SK-N-SH treated with all-trans-retinoic acid at 6 μM for 48 hours (cell line): Measurements from ENCODE around the gene TMED1.

Experiments used
- ATAC-seq: fragments of 200-7000 bp; cut with Tn5 transposase; 3 replicates; pipeline ENCODE4 v1.9.1; 2020; ENCODE audit warnings: mild to moderate bottlenecking, moderate library complexity
- ARNTL ChIP-seq: fragments of 450-650 bp; formaldehyde crosslinking; IDR thresholded peaks from 2 replicates; pipeline ENCODE4 v1.5.0; 2020; ENCODE audit warnings: low read depth, mild to moderate bottlenecking, moderate library complexity, borderline replicate concordance
- BACH2 ChIP-seq: fragments of 250-450 bp; sonication (Bioruptor Pico); IDR thresholded peaks from 2 replicates; pipeline ENCODE4 v1.9.0; 2021; ENCODE audit warnings: mild to moderate bottlenecking, borderline replicate concordance
- ESRRG ChIP-seq: fragments of 250-450 bp; sonication (Bioruptor Pico); IDR thresholded peaks from 2 replicates; pipeline ENCODE4 v1.6.1; 2021; ENCODE audit warnings: mild to moderate bottlenecking
- GLIS3 ChIP-seq: fragments of 250-450 bp; sonication (Bioruptor Pico); IDR thresholded peaks from 2 replicates; pipeline ENCODE4 v1.5.0; 2020; ENCODE audit warnings: mild to moderate bottlenecking, moderate library complexity
- ISL1 ChIP-seq: fragments of 250-450 bp; sonication (Bioruptor Pico); IDR thresholded peaks from 2 replicates; pipeline ENCODE4 v2.1.2; 2022; ENCODE audit warnings: mild to moderate bottlenecking, moderate library complexity
- OSR1 ChIP-seq: fragments of 250-450 bp; sonication (Bioruptor Pico); IDR thresholded peaks from 2 replicates; pipeline ENCODE4 v1.8.0; 2022; ENCODE audit warnings: moderate library complexity, mild to moderate bottlenecking, inconsistent platforms
- PPARA ChIP-seq: fragments of 250-450 bp; sonication (Bioruptor Pico); IDR thresholded peaks from 2 replicates; pipeline ENCODE4 v1.5.0; 2020; ENCODE audit warnings: mild to moderate bottlenecking, borderline replicate concordance
- RARB ChIP-seq: fragments of 250-450 bp; sonication (Bioruptor Pico); IDR thresholded peaks from 2 replicates; pipeline ENCODE4 v1.8.0; 2021; ENCODE audit warnings: mild to moderate bottlenecking, moderate library complexity
- SNAI2 ChIP-seq: fragments of 250-450 bp; sonication (Bioruptor Pico); IDR thresholded peaks from 2 replicates; pipeline ENCODE4 v1.5.0; 2020; ENCODE audit warnings: mild to moderate bottlenecking, moderate library complexity
- TCF4 ChIP-seq: fragments of 250-450 bp; sonication (Bioruptor Pico); IDR thresholded peaks from 2 replicates; pipeline ENCODE4 v1.8.0; 2021; ENCODE audit warnings: mild to moderate bottlenecking, moderate library complexity, borderline replicate concordance
- TOX ChIP-seq: fragments of 250-450 bp; sonication (Bioruptor Pico); IDR thresholded peaks from 2 replicates; pipeline ENCODE4 v1.8.0; 2021; ENCODE audit warnings: mild to moderate bottlenecking, moderate library complexity, borderline replicate concordance
- ZC3H10 ChIP-seq: fragments of 250-450 bp; sonication (Bioruptor Pico); IDR thresholded peaks from 2 replicates; pipeline ENCODE4 v1.5.1; 2021; ENCODE audit warnings: mild to moderate bottlenecking, moderate library complexity
- ZFP3 ChIP-seq: fragments of 250-450 bp; sonication (Bioruptor Pico); IDR thresholded peaks from 2 replicates; pipeline ENCODE4 v1.5.0; 2020; ENCODE audit warnings: mild to moderate bottlenecking, moderate library complexity
- ZNF565 ChIP-seq: fragments of 450-650 bp; formaldehyde crosslinking; conservative IDR thresholded peaks from 2 replicates; pipeline ENCODE4 v1.5.0; 2020; ENCODE audit warnings: low read depth, mild to moderate bottlenecking, moderate library complexity
- ZNF70 ChIP-seq: fragments of 450-650 bp; formaldehyde crosslinking; IDR thresholded peaks from 2 replicates; pipeline ENCODE4 v1.5.0; 2020; ENCODE audit warnings: mild to moderate bottlenecking, moderate library complexity
- ZNF8 ChIP-seq: fragments of 450-650 bp; formaldehyde crosslinking; IDR thresholded peaks from 2 replicates; pipeline ENCODE4 v1.5.0; 2020; ENCODE audit warnings: mild to moderate bottlenecking, moderate library complexity
- TF ChIP-seq, protein P1 (sequence below): fragments of 250-450 bp; sonication (Bioruptor Pico); IDR thresholded peaks from 2 replicates; pipeline ENCODE4 v1.8.0; 2020; ENCODE audit warnings: mild to moderate bottlenecking, moderate library complexity, borderline replicate concordance
- TF ChIP-seq, protein P2 (sequence below): fragments of 250-450 bp; sonication (Bioruptor Pico); IDR thresholded peaks from 2 replicates; pipeline ENCODE4 v1.8.0; 2021; ENCODE audit warnings: low read depth, mild to moderate bottlenecking, moderate library complexity, borderline replicate concordance
- TF ChIP-seq, protein P3 (sequence below): fragments of 250-450 bp; sonication (Bioruptor Pico); IDR thresholded peaks from 2 replicates; pipeline ENCODE4 v1.5.0; 2020; ENCODE audit warnings: mild to moderate bottlenecking, moderate library complexity
- TF ChIP-seq, protein P4 (sequence below): fragments of 250-450 bp; sonication (Bioruptor Pico); IDR thresholded peaks from 2 replicates; pipeline ENCODE4 v1.5.1; 2020; ENCODE audit warnings: low read depth, mild to moderate bottlenecking, moderate library complexity
- TF ChIP-seq, protein P5 (sequence below): fragments of 250-450 bp; sonication (Bioruptor Pico); IDR thresholded peaks from 2 replicates; pipeline ENCODE4 v1.5.1; 2021; ENCODE audit warnings: mild to moderate bottlenecking, moderate library complexity

TMED1 gene

DNA sequence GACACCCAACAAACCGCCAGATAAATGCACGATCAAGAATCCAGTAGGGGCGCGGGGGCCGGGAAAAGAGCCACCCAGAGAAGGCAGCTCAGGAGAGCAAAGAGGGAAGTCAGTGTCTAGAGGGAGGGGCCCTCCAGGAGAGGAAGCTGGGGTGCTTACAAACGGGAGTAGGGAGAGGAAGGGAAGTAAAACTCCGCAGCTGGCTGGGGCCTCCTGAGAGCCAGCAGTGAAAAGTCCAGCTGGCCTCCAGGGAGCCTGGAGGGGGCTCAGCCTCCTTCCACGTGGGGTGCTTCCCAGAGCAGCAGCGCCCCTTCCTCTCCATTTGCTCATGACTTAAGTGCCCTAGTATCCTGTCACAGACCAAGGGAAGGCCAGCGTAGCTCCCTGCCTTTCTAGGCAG is 51.8 kb downstream of the TMED1 start:
- TF ChIP-seq RARB (CRISPR knock-in tag): no peak
- no peak for TF ChIP-seq PPARA
- no peak for TF ChIP-seq TOX (CRISPR knock-in tag)
- TF ChIP-seq, protein P1, sequence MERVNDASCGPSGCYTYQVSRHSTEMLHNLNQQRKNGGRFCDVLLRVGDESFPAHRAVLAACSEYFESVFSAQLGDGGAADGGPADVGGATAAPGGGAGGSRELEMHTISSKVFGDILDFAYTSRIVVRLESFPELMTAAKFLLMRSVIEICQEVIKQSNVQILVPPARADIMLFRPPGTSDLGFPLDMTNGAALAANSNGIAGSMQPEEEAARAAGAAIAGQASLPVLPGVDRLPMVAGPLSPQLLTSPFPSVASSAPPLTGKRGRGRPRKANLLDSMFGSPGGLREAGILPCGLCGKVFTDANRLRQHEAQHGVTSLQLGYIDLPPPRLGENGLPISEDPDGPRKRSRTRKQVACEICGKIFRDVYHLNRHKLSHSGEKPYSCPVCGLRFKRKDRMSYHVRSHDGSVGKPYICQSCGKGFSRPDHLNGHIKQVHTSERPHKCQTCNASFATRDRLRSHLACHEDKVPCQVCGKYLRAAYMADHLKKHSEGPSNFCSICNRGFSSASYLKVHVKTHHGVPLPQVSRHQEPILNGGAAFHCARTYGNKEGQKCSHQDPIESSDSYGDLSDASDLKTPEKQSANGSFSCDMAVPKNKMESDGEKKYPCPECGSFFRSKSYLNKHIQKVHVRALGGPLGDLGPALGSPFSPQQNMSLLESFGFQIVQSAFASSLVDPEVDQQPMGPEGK (CRISPR knock-in tag): no peak
- no peak for TF ChIP-seq BACH2 (CRISPR knock-in tag)
- TF ChIP-seq, protein P2, sequence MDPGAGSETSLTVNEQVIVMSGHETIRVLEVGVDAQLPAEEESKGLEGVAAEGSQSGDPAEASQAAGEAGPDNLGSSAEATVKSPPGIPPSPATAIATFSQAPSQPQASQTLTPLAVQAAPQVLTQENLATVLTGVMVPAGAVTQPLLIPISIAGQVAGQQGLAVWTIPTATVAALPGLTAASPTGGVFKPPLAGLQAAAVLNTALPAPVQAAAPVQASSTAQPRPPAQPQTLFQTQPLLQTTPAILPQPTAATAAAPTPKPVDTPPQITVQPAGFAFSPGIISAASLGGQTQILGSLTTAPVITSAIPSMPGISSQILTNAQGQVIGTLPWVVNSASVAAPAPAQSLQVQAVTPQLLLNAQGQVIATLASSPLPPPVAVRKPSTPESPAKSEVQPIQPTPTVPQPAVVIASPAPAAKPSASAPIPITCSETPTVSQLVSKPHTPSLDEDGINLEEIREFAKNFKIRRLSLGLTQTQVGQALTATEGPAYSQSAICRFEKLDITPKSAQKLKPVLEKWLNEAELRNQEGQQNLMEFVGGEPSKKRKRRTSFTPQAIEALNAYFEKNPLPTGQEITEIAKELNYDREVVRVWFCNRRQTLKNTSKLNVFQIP (CRISPR knock-in tag): no peak
- TF ChIP-seq ZNF565 (CRISPR knock-in tag): no peak
- no peak for TF ChIP-seq GLIS3 (CRISPR knock-in tag)
- no peak for TF ChIP-seq ZC3H10 (CRISPR knock-in tag)
- TF ChIP-seq, protein P3, sequence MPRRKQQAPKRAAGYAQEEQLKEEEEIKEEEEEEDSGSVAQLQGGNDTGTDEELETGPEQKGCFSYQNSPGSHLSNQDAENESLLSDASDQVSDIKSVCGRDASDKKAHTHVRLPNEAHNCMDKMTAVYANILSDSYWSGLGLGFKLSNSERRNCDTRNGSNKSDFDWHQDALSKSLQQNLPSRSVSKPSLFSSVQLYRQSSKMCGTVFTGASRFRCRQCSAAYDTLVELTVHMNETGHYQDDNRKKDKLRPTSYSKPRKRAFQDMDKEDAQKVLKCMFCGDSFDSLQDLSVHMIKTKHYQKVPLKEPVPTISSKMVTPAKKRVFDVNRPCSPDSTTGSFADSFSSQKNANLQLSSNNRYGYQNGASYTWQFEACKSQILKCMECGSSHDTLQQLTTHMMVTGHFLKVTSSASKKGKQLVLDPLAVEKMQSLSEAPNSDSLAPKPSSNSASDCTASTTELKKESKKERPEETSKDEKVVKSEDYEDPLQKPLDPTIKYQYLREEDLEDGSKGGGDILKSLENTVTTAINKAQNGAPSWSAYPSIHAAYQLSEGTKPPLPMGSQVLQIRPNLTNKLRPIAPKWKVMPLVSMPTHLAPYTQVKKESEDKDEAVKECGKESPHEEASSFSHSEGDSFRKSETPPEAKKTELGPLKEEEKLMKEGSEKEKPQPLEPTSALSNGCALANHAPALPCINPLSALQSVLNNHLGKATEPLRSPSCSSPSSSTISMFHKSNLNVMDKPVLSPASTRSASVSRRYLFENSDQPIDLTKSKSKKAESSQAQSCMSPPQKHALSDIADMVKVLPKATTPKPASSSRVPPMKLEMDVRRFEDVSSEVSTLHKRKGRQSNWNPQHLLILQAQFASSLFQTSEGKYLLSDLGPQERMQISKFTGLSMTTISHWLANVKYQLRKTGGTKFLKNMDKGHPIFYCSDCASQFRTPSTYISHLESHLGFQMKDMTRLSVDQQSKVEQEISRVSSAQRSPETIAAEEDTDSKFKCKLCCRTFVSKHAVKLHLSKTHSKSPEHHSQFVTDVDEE: no peak
- no peak for TF ChIP-seq TCF4 (CRISPR knock-in tag)
- no peak for TF ChIP-seq SNAI2 (CRISPR knock-in tag)
- no peak for TF ChIP-seq ISL1 (CRISPR knock-in tag)
- TF ChIP-seq, protein P4, sequence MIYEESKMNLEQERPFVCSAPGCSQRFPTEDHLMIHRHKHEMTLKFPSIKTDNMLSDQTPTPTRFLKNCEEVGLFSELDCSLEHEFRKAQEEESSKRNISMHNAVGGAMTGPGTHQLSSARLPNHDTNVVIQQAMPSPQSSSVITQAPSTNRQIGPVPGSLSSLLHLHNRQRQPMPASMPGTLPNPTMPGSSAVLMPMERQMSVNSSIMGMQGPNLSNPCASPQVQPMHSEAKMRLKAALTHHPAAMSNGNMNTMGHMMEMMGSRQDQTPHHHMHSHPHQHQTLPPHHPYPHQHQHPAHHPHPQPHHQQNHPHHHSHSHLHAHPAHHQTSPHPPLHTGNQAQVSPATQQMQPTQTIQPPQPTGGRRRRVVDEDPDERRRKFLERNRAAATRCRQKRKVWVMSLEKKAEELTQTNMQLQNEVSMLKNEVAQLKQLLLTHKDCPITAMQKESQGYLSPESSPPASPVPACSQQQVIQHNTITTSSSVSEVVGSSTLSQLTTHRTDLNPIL (CRISPR knock-in tag): no peak
- no peak for ATAC-seq

DNA sequence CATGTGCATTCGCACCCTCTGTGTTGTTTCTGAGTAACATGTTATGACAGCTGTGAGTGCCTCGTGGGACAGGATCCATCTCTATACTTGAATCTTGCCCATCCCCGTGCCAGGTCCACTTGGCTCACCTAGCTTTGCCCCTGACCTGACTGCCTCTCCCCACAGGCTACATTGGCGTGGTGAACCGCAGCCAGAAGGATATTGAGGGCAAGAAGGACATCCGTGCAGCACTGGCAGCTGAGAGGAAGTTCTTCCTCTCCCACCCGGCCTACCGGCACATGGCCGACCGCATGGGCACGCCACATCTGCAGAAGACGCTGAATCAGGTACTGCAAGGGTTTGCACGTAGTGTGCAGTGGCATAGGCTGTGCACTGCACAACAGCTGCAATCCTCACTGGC is 53.2 kb downstream of the TMED1 start:
- ATAC-seq: no peak
- TF ChIP-seq ARNTL (no peak), ZC3H10 (CRISPR knock-in tag) (no peak), OSR1 (CRISPR knock-in tag) (no peak), ZNF8 (CRISPR knock-in tag) (no peak), PPARA (no peak), ZNF70 (CRISPR knock-in tag) (no peak), ESRRG (CRISPR knock-in tag) (no peak), SNAI2 (CRISPR knock-in tag) (no peak), ZFP3 (no peak), ZNF565 (CRISPR knock-in tag) (no peak), GLIS3 (CRISPR knock-in tag) (no peak), ISL1 (CRISPR knock-in tag) (no peak)
- TF ChIP-seq, protein P2 (CRISPR knock-in tag): no peak
- TF ChIP-seq, protein P1 (CRISPR knock-in tag): no peak
- TF ChIP-seq, protein P3: no peak
- TF ChIP-seq, protein P5, sequence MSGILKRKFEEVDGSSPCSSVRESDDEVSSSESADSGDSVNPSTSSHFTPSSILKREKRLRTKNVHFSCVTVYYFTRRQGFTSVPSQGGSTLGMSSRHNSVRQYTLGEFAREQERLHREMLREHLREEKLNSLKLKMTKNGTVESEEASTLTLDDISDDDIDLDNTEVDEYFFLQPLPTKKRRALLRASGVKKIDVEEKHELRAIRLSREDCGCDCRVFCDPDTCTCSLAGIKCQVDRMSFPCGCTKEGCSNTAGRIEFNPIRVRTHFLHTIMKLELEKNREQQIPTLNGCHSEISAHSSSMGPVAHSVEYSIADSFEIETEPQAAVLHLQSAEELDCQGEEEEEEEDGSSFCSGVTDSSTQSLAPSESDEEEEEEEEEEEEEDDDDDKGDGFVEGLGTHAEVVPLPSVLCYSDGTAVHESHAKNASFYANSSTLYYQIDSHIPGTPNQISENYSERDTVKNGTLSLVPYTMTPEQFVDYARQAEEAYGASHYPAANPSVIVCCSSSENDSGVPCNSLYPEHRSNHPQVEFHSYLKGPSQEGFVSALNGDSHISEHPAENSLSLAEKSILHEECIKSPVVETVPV (CRISPR knock-in tag): no peak
- TF ChIP-seq, protein P4 (CRISPR knock-in tag): no peak
- TF ChIP-seq, all 23 proteins: peak for 0
